ENCODE data around the gene SFXN3.

SFXN3 gene

DNA sequence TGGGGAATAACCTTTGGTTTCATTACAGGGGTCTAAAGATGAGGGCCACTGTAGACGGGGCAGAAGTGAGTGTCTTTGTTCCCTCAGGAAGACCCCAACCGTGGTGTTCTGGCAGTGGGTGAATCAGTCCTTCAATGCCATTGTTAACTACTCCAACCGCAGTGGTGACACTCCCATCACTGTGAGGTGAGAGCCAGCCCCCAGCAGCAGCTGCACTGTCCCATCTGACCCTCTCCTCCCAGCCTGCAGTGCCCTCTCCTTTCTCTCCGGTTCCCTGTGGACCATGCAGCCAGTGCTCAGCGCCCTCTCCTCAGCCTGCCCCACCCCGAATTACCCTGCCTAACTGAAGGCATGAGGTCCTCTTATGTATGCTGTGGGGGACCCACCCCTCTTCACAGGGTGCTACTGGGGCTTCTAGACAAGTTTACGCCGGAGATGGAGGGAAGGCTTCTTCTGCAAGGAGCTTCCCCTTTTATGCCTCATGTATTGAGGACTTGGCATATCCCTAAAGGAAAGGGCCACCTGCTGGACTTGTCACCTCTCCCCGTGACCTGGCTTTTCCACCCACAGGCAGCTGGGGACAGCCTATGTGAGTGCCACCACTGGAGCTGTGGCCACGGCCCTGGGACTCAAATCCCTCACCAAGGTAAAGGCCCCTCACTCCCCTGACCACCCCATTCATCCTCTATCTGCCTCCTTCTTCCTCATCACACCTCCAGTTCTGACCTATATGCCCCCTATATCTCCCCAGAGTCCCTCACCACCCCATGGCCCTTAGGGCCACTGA, 5.1 kb downstream of the SFXN3 start:
- no peak for DNase-seq (ENCODE audit: low spot score)

GRCh38 chr10:101036726-101037125, 5.7 kb downstream of the SFXN3 start:
- no peak for DNase-seq (ENCODE audit: low spot score)

DNA sequence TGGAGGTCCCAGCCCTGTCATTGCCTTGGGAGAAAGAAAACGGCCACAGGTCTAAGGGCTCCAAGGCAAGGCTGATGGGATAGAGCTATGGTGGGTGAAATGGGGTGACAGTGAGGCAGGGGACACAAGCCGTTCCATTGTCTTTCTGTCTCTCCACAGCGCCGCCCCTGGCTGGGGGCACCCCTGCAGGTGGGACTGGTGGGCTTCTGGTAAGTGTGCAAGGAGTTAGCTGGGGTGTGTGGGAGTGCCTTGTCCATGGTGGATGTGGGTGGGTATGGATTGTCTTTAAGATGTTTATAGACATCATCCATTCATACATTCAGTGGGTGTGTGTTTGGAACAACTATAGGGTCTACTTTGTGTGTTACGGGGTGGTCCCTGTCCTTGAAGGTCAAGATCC, 7.5 kb downstream of the SFXN3 start:
- no peak for DNase-seq (ENCODE audit: low spot score)

DNA sequence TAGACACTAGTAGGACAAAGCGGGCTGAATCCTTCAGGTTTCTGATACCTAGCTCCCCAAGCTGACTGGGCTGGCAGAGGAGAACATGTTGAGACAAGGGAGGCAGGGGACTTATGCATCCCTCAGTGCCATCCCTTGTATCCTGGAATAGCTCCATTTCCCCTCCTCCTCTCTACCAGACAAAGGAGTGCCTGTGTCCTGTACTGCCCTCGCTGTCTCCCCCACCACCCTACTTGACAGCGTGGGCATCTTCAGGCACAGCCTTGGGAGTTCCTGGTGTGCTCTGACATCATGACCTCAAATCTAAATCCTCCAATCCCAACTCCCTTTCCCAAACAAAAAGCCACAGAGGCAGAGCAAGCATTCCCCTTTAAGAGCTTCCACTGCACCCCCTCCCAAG, 9.0 kb downstream of the SFXN3 start:
- DNase-seq (ENCODE audit: low spot score) = no peak

GRCh38 chr10:101040851-101041250, 9.8 kb downstream of the SFXN3 start:
- no peak for DNase-seq (ENCODE audit: low spot score)

- peak; percentile 95 for DNase-seq (ENCODE audit: low spot score)
These were observed 10.3 kb downstream of the SFXN3 start for GRCh38 chr10:101041252-101041761.

DNA sequence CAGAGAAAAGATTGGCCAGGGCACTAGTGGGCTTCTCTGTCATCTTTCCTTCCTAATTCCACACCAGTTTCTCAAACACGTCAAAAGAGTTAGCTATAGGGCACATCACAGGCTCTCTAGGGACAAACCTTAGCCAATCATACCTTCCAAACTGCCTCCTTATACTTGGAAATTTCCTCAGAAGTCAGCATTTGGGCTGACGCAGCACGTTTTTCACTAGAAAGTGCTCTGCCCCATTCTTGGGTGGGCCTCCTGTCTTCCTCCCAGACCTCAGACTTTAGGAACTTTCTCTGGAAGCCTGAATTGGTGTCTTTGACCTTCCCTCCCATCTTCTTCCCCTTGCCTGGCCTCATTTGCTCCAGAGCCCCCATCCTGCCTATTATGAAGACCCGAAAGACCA, 11.1 kb downstream of the SFXN3 start:
- no peak for DNase-seq (ENCODE audit: low spot score)

DNA sequence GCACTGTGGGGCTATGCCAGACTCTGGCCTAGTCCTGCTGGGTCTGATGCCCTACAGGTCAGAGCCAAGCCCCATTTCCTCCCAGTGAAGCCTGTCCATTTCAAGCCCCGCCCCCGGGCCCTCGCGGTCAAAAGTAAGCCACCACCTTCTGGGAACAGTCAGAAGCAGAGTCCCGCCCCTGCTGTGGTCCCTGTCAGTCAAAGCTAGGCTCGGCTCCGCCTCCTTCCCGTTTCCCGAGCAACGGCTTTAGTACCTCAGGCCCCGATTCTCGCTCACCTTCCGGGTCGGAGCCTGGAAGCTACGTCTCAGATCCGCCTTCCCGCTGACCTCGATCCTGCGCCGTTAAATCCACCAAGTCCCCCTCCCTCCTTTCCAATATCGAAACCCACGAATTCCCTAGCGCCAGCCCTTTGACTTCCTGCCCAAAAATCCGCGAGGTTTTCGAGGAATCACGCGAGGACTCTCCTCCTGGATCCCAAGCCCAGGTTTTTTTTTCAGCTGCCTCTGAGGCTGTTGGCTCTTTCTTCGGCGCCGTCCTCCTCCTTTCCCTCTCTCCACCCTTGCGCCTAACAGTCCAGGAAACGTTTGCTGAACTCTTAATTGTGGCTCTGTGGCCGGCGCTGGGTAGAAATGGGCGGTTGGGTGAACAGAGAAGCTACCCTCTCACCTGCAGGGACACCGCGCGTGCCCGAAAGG, 11.8 kb downstream of the SFXN3 start:
- peak; percentile 97 for DNase-seq (ENCODE audit: low spot score)

DNA sequence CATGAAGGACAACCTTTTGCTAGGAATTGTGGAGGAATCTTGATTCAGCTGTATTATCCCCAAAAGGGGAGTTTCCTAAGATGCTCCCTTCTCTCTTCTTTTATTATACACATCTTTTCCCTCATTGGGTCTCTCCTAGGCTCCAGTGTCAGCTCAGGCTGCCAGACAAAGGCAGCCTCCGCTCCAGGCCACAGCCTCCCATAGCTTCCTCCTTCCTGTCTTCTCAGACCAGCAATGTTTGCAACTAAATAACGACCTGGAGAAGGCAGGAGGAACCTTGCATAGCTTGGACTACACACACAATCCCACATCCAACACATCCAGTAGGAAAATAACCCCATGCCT, 12.3 kb downstream of the SFXN3 start:
- no peak for DNase-seq (ENCODE audit: low spot score)

DNA sequence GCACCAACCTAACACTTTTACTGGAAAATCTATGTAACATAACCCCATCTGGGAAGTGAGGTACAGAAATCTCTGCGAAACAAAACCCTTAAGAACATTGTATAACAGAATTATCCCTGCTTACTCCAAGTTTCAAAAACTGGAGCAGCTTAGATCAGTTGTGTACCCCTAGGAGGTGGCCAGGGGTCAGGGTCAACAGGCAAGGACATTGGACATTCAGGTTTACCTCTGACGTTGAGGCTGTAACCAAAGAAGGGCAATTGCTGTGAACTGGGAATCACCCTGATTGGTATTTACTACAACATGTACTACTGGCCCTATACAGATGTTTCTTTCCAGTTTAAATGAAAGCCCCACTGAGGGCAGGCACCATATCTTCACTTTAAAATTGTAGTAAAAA, 13.1 kb downstream of the SFXN3 start:
- no peak for DNase-seq (ENCODE audit: low spot score)

DNA sequence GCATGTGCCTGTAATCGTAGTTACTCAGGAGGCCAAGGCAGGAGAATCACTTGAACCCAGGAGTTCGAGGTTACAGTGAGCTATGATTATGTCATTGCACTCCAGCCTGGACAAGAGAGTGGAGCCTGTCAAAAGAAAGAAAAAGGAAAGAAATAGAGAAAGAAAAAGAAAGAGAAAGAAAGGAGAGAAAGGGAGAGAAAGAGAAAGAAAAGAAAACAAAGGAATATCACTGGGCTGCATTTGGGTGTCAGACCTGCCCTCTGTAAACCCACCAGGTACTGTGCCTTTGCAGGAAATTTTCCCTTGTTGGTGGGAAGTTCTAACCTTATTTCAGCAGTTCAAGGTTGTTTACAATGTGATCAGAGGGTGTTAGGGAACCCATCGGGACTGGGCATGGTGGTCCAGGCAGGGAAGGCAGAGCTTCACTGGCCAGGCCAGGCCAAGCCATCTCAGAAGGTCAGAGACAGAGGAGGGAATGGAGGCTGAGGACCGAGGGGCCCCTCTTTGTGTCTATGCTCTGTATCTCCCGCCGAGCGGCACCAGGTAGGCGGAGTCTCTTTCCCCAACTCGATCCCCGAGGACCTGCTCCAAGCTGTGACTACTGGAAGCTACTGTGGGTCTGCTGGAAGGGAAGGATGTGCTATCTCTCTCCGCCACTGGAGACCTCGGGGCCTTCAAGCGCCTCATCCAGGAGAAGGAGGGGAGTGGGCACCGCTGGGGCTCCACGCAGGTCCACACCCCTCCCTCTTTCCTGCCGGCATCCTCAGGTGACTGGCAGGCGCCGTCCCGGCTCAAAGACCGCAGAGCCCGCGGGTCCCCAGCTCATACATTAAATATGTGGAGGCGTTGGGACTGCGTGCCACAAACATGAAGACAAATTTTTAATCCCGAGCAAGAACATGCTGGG, 15.6 kb downstream of the SFXN3 start:
- no peak for DNase-seq (ENCODE audit: low spot score)

GRCh38 chr10:101047268-101047667, 16.2 kb downstream of the SFXN3 start:
- no peak for DNase-seq (ENCODE audit: low spot score)

GRCh38 chr10:101047961-101048892, 17.2 kb downstream of the SFXN3 start:
- DNase-seq (ENCODE audit: low spot score) = no peak

DNA sequence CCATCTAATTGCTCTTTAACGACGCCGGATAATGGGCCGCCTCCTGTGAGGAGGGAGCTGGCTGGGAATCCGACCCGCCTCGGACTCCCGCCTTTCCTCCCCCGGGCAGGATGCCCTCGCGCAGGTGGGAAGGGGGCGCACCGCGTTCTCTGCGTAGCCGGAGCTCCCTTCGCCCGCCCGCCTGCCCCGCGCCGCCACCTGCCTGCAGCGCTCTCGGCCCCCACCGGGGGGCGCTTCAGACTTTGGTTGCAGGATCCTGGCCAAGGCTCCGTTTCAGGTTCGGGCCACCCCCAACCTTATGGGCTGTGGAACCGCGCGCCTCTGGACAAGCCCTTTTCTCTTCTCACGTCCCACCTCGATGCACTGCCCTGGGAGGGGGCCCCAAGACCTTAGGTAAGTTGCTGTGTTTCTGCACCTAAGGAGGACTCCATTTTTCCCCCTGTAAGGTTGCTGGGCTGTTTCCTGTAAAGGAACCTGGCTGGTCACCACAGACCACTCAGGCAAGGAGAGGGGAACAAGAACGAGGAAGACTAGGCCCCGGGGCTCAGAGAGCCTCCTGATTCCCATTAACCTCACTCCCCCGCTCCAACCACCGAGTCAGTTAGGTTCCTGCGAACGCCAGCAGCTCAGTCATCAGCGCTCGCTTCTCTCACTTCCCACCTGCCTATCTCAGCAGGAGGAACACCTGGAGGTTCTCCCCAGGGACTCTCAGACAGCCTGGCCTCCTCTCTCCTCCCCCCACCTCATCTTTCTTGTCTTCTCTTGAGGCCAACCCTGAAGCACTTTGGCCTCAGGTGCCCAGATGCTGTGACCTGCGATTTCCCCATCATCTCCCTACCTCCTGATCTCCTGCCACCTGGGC, 19.4 kb downstream of the SFXN3 start:
- DNase-seq (ENCODE audit: low spot score) = peak; percentile 42

DNA sequence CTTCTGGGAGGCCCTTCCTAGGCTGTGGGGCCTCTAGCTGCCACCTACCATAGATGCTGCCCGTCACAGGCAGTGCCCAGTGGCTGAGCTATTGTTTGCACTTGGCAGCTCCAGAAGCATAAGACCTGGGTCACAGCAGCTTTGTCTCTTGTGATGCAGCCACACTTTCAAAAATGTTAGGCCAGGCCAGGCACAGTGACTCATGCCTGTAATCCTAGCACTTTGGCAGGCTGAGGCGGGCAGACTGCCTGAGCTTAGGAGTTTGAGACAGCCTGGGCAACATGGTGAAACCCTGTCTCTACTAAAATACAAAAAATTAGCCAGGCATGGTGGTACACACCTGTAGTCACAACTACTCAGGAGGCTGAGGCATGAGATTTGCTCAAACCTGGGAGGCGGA, 21.3 kb downstream of the SFXN3 start:
- DNase-seq (ENCODE audit: low spot score) = no peak

GRCh38 chr10:101053516-101053915, 22.5 kb downstream of the SFXN3 start:
- no peak for DNase-seq (ENCODE audit: low spot score)

- no peak for DNase-seq (ENCODE audit: low spot score)
These were observed 23.3 kb downstream of the SFXN3 start for GRCh38 chr10:101054351-101054750.

DNA sequence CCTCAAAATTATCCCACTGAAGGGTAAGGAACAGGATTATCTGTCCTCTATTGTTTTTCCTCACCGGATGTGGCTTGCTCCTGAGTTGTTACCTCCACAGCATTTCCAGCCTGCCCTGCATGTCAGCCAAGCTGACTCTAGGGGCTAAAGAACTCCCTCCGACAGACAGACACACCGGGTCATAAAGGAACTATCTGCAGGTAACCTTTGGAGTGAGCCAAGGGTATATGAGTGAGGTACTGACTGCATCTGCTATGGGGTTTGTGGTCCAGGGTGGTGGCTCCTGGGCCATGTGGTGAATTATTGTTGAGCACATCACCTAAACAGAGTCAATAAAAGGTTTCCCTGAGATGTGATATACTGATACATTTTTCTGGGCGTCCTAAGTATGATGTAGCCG, 23.8 kb downstream of the SFXN3 start:
- DNase-seq (ENCODE audit: low spot score) = no peak

GRCh38 chr10:101055411-101055810, 24.4 kb downstream of the SFXN3 start:
- no peak for DNase-seq (ENCODE audit: low spot score)

DNA sequence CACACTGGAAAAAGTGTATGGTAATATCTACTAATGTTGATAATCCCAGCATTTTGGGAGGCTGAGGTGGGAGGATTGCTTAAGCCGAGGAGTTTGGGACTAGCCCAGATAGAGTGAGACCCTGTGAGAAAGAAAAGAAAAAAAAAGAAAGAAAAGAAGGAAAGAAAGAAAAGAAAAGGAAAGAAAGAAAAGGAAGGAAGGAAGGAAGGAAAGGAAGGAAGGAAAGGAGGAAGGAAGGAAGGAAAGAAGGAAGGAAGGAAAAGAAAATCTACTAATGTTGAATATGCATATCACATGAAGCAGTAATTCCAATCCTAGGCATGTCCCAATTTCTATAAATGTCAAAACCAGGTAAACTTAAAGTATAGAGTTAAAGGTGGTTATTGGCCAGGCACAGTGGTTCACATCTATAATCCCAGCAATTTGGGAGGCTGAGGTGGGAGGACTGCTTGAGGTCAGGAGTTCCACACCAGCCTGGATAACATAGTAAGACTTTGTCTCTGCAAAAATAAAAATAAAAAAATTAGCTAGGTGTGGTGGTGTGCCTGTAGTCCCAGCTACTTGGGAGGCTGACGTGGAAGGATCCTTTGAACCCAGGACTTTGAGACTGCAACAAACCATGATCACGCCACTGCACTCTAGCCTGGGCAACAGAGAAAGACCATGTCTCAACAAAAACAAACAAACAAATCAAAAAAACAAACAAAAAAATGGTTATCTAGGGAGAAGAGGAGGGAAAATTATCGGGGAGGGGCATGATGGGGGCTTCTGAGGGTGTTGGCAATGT, 25.5 kb downstream of the SFXN3 start:
- no peak for DNase-seq (ENCODE audit: low spot score)
